Sigmoid colon (tissue), 4 donors: ENCODE measurements around the gene JPH2.

Source experiments
- EP300 ChIP-seq, 4 donors: sonication (generic); formaldehyde crosslinking; IDR thresholded peaks; one replicate each; pipeline ENCODE4 v1.6.1; 2017; ENCODE audit warnings: antibody characterized with exemption in 4 of 4
- POLR2A ChIP-seq, 2 donors: fragments of 450-650 bp; IDR thresholded peaks; one replicate each; pipeline ENCODE4 v1.6.1; 2016; ENCODE audit warnings: antibody characterized with exemption in 2 of 2, mild to moderate bottlenecking in 2 of 2, moderate library complexity in 2 of 2
- POLR2AphosphoS5 ChIP-seq, 4 donors: sonication (generic); formaldehyde crosslinking; IDR thresholded peaks; one replicate each; pipeline ENCODE4 v1.6.1; 2017; ENCODE audit warnings: antibody characterized with exemption in 4 of 4
- TF ChIP-seq, protein P1 (sequence below), 4 experiments: fragments of 450-650 bp in 3 of 4; fragments of 200-600 bp in 1 of 4; IDR thresholded peaks; one replicate each; pipeline ENCODE4 v1.5.1; 2016 to 2019; ENCODE audit warnings: antibody characterized with exemption in 4 of 4, mild to moderate bottlenecking in 3 of 4, moderate library complexity in 2 of 4

DNA sequence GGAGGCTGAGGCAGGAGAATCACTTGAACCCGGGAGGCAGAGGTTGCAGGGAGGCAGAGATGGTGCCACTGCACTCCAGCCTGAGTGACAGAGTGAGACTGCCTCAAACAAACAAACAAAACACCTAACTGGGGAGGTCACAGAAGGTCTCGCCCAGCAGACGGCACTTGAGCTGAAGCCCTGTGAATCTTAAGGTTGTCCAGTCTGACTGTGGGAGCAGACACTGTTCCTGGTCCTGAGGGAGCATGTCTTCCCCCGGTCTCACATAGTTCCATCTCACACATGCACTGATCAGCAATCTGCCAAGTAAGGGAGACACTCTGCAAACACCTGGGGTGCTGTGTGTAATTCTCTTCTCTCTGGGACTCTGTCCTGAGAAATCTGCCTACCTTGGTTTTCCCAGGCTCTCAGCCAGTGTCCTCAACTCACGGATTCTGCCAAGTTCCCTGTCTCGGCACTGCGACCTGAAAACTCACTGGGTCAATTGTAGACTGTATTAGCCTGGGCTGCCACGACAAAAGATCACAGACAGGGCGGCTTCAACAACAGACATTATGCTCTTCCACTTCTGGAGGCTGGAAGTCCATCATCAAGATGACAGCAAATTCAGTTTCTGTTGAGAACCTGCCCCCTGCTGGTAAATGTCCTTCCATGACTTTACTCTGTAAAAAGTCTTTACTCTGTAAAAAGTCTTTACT, 94.3 kb downstream of the JPH2 start:
- TF ChIP-seq POLR2A (IDR thresholded peaks at IDR 0.05), result no peak
- TF ChIP-seq, protein P1, sequence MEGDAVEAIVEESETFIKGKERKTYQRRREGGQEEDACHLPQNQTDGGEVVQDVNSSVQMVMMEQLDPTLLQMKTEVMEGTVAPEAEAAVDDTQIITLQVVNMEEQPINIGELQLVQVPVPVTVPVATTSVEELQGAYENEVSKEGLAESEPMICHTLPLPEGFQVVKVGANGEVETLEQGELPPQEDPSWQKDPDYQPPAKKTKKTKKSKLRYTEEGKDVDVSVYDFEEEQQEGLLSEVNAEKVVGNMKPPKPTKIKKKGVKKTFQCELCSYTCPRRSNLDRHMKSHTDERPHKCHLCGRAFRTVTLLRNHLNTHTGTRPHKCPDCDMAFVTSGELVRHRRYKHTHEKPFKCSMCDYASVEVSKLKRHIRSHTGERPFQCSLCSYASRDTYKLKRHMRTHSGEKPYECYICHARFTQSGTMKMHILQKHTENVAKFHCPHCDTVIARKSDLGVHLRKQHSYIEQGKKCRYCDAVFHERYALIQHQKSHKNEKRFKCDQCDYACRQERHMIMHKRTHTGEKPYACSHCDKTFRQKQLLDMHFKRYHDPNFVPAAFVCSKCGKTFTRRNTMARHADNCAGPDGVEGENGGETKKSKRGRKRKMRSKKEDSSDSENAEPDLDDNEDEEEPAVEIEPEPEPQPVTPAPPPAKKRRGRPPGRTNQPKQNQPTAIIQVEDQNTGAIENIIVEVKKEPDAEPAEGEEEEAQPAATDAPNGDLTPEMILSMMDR (IDR thresholded peaks at IDR 0.05), result no peak
- TF ChIP-seq POLR2AphosphoS5 (IDR thresholded peaks at IDR 0.05), result no peak
- no peak for TF ChIP-seq EP300 (IDR thresholded peaks at IDR 0.05)
